ENCODE results near the gene NUP37.

DNA sequence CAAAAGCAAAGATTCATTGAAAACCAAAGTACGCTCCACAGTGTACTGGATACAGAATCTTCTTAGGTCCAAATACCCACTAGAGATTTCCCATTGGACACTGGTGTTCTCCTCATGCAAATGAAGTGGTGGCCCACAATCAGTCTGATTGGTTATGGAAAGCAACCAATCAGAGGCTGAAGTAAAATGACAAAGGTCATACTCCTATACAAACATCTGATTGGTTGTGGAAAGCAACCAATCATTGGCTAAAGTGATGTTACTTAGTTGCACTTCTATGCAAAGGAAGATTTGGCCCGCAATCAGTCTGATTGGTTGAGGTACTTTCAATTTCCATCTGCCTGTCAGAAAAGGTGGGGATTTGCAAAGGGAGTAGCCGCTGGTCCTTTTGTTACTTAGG lies 56.8 kb downstream of the NUP37 start:
- TF ChIP-seq TP53 (CRISPR knock-in tag; conservative IDR thresholded peaks at IDR 0.05) (no peak), NR2F6 (IDR thresholded peaks at IDR 0.05) (no peak), NR2F6 (CRISPR knock-in tag; IDR thresholded peaks at IDR 0.05) (no peak), ZC3H4 (CRISPR knock-in tag; IDR thresholded peaks at IDR 0.05; ENCODE audit: borderline replicate concordance) (no peak), ATF1 (CRISPR knock-in tag; IDR thresholded peaks at IDR 0.05) (no peak)
- TF ChIP-seq, protein P1, sequence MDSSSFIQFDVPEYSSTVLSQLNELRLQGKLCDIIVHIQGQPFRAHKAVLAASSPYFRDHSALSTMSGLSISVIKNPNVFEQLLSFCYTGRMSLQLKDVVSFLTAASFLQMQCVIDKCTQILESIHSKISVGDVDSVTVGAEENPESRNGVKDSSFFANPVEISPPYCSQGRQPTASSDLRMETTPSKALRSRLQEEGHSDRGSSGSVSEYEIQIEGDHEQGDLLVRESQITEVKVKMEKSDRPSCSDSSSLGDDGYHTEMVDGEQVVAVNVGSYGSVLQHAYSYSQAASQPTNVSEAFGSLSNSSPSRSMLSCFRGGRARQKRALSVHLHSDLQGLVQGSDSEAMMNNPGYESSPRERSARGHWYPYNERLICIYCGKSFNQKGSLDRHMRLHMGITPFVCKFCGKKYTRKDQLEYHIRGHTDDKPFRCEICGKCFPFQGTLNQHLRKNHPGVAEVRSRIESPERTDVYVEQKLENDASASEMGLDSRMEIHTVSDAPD (CRISPR knock-in tag; IDR thresholded peaks at IDR 0.05): no peak
- TF ChIP-seq, protein P2, sequence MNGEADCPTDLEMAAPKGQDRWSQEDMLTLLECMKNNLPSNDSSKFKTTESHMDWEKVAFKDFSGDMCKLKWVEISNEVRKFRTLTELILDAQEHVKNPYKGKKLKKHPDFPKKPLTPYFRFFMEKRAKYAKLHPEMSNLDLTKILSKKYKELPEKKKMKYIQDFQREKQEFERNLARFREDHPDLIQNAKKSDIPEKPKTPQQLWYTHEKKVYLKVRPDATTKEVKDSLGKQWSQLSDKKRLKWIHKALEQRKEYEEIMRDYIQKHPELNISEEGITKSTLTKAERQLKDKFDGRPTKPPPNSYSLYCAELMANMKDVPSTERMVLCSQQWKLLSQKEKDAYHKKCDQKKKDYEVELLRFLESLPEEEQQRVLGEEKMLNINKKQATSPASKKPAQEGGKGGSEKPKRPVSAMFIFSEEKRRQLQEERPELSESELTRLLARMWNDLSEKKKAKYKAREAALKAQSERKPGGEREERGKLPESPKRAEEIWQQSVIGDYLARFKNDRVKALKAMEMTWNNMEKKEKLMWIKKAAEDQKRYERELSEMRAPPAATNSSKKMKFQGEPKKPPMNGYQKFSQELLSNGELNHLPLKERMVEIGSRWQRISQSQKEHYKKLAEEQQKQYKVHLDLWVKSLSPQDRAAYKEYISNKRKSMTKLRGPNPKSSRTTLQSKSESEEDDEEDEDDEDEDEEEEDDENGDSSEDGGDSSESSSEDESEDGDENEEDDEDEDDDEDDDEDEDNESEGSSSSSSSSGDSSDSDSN (CRISPR knock-in tag; IDR thresholded peaks at IDR 0.05): no peak
- TF ChIP-seq, protein P3, sequence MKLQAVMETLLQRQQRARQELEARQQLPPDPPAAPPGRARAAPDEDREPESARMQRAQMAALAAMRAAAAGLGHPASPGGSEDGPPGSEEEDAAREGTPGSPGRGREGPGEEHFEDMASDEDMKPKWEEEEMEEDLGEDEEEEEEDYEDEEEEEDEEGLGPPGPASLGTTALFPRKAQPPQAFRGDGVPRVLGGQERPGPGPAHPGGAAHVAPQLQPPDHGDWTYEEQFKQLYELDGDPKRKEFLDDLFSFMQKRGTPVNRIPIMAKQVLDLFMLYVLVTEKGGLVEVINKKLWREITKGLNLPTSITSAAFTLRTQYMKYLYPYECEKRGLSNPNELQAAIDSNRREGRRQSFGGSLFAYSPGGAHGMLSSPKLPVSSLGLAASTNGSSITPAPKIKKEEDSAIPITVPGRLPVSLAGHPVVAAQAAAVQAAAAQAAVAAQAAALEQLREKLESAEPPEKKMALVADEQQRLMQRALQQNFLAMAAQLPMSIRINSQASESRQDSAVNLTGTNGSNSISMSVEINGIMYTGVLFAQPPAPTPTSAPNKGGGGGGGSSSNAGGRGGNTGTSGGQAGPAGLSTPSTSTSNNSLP (IDR thresholded peaks at IDR 0.05; ENCODE audit: low read depth, low read length): no peak
